Parathyroid adenoma (tissue), 2 donors: ENCODE results near the gene PLSCR4.

Source experiments
- H2AFZ ChIP-seq: fragments of 300-600 bp; sonication (generic); one replicate; pipeline ENCODE4 v1.7.0; 2017; ENCODE audit warnings: antibody characterized with exemption, mild to moderate bottlenecking
- H3K27ac ChIP-seq: fragments of 300-600 bp; sonication (generic); one replicate; pipeline ENCODE4 v1.7.0; 2017
- H3K27me3 ChIP-seq: fragments of 300-600 bp; sonication (generic); one replicate; pipeline ENCODE4 v1.7.0; 2017; ENCODE audit warnings: low read length; ENCODE audit not compliant: control insufficient read depth, insufficient read depth
- H3K36me3 ChIP-seq: fragments of 300-600 bp; sonication (generic); one replicate; pipeline ENCODE4 v1.7.0; 2017; ENCODE audit warnings: low read length; ENCODE audit not compliant: control insufficient read depth, insufficient read depth
- H3K4me1 ChIP-seq: fragments of 300-600 bp; sonication (generic); one replicate; pipeline ENCODE4 v1.7.0; 2017; ENCODE audit warnings: control low read depth
- H3K4me2 ChIP-seq: fragments of 300-600 bp; sonication (generic); one replicate; pipeline ENCODE4 v1.7.0; 2017; ENCODE audit warnings: low read length
- H3K4me3 ChIP-seq: fragments of 300-600 bp; sonication (generic); one replicate; pipeline ENCODE4 v1.7.0; 2017; ENCODE audit warnings: low read depth, low read length
- H3K79me2 ChIP-seq: fragments of 300-600 bp; sonication (generic); one replicate; pipeline ENCODE4 v1.7.0; 2017; ENCODE audit warnings: control low read depth
- H3K9ac ChIP-seq: fragments of 300-600 bp; sonication (generic); one replicate; pipeline ENCODE4 v1.7.0; 2017; ENCODE audit warnings: mild to moderate bottlenecking
- H3K9me3 ChIP-seq: fragments of 300-600 bp; sonication (generic); one replicate; pipeline ENCODE4 v1.7.0; 2017; ENCODE audit warnings: low read length; ENCODE audit not compliant: control insufficient read depth
- CTCF ChIP-seq: fragments of 300-600 bp; sonication (generic); IDR thresholded peaks from one replicate; pipeline ENCODE4 v1.7.0; 2017; ENCODE audit warnings: antibody characterized with exemption, mild to moderate bottlenecking
- donor health status: primary hyperparathyroidism.

The PLSCR4 gene

GRCh38 chr3:146164071-146164470, 86.8 kb downstream of the PLSCR4 start:
- no peak overlapping the region for H3K4me3 ChIP-seq
- H3K36me3 ChIP-seq, result no peaks in the 10 kb centered on the region
- H3K4me2 ChIP-seq, result no peak overlapping the region
- no peaks in the 10 kb centered on the region for H3K79me2 ChIP-seq
- peaks cover under 1% of the 10 kb centered on the region for H3K4me1 ChIP-seq
- no peaks in the 10 kb centered on the region for H3K27me3 ChIP-seq
- TF ChIP-seq CTCF, result no peak
- no peaks in the 10 kb centered on the region for H3K9me3 ChIP-seq
- H3K9ac ChIP-seq, result no peak overlapping the region
- H3K27ac ChIP-seq, result no peak overlapping the region
- H2AFZ ChIP-seq, result no peak overlapping the region

GRCh38 chr3:146163584-146163983, 87.3 kb downstream of the PLSCR4 start:
- H3K4me1 ChIP-seq, result peaks cover 5% of the 10 kb centered on the region
- H3K36me3 ChIP-seq, result no peaks in the 10 kb centered on the region
- no peaks in the 10 kb centered on the region for H3K79me2 ChIP-seq
- no peak overlapping the region for H3K4me2 ChIP-seq
- no peaks in the 10 kb centered on the region for H3K27me3 ChIP-seq
- TF ChIP-seq CTCF, result no peak
- H3K9ac ChIP-seq, result no peak overlapping the region
- no peak overlapping the region for H3K4me3 ChIP-seq
- H2AFZ ChIP-seq, result no peak overlapping the region
- H3K27ac ChIP-seq, result no peak overlapping the region
- H3K9me3 ChIP-seq, result no peaks in the 10 kb centered on the region

- Histone ChIP-seq H3K79me2 (no peaks in the 10 kb centered on the region), H3K27me3 (no peaks in the 10 kb centered on the region), H3K9me3 (no peaks in the 10 kb centered on the region), H3K4me2 (no peak overlapping the region), H2AFZ (peak overlapping the region; percentile 31), H3K36me3 (no peaks in the 10 kb centered on the region), H3K4me3 (no peak overlapping the region), H3K4me1 (peaks cover 7% of the 10 kb centered on the region), H3K9ac (no peak overlapping the region), H3K27ac (no peak overlapping the region)
- no peak for TF ChIP-seq CTCF
These were observed 88.3 kb downstream of the PLSCR4 start for GRCh38 chr3:146162561-146162960.

- Histone ChIP-seq H3K4me3 (peak overlapping the region; percentile 78), H3K27ac (peak overlapping the region; percentile 92), H3K9ac (peak overlapping the region; percentile 72), H3K4me2 (peak overlapping the region; percentile 70), H3K4me1 (peaks cover 11% of the 10 kb centered on the region), H3K36me3 (no peaks in the 10 kb centered on the region), H3K79me2 (peaks cover 5% of the 10 kb centered on the region), H3K27me3 (no peaks in the 10 kb centered on the region), H2AFZ (peak overlapping the region; percentile 87), H3K9me3 (no peaks in the 10 kb centered on the region)
- no peak for TF ChIP-seq CTCF
These were observed 89.3 kb downstream of the PLSCR4 start for GRCh38 chr3:146161663-146162002.

GRCh38 chr3:146160964-146161662, 89.8 kb downstream of the PLSCR4 start, which contains the start of gene PLOD2:
Gene PLOD2 (minus strand): TSS chr3:146161184. CDS start chr3:146160989, 195 bp downstream.
- Histone ChIP-seq H3K4me3 (peak within 1 kb of the TSS; percentile 78), H3K79me2 (peaks cover 7% of the 10 kb centered on the region), H3K9ac (peak within 1 kb of the TSS; percentile 72), H3K36me3 (no peaks in the 10 kb centered on the region), H3K27ac (peak within 1 kb of the TSS; percentile 92), H3K9me3 (no peaks in the 10 kb centered on the region), H2AFZ (peak within 1 kb of the TSS; percentile 87), H3K4me1 (peaks cover 14% of the 10 kb centered on the region), H3K27me3 (no peaks in the 10 kb centered on the region), H3K4me2 (peak within 1 kb of the TSS; percentile 70)
- TF ChIP-seq CTCF, result no peak
